ENCODE results near the gene LLCFC1. TPM values are rescaled to one million over a fixed set of nuclear protein-coding genes. Genes with fewer than 3 reads are reported as not detected.

The LLCFC1 gene
- total and polyA plus RNA-seq, 10 donors: 0.18 TPM; not detected in 9

GRCh38 chr7:142960955-142961512 is 21.8 kb downstream of the LLCFC1 start:
- intact Hi-C loops (cut with DNase I; ENCODE audit: low total_unique reads): no loop called here
- no peak for DNase-seq

GRCh38 chr7:142961595-142961972 is 22.3 kb downstream of the LLCFC1 start:
- DNase-seq: no peak
- intact Hi-C loops (cut with DNase I; ENCODE audit: low total_unique reads): no loop called here
- Histone ChIP-seq H3K27me3 (replicated peaks in 1 of 7) (peaks cover 0 to 24% (median 4%) of the 10 kb centered on the region in 7 donors), H3K36me3 (no peaks in the 10 kb centered on the region), H3K9me3 (no peaks in the 10 kb centered on the region), H3K4me3 (peak overlapping the region in 2 of 8 donors; percentile 1 to 8), H3K4me1 (no peaks in the 10 kb centered on the region), H3K27ac (no peak overlapping the region)
- 85 to 91% (median 88%) methylated on average over 4 of the region's 4 CpGs for WGBS, 5 donors
- TF ChIP-seq, protein P1, sequence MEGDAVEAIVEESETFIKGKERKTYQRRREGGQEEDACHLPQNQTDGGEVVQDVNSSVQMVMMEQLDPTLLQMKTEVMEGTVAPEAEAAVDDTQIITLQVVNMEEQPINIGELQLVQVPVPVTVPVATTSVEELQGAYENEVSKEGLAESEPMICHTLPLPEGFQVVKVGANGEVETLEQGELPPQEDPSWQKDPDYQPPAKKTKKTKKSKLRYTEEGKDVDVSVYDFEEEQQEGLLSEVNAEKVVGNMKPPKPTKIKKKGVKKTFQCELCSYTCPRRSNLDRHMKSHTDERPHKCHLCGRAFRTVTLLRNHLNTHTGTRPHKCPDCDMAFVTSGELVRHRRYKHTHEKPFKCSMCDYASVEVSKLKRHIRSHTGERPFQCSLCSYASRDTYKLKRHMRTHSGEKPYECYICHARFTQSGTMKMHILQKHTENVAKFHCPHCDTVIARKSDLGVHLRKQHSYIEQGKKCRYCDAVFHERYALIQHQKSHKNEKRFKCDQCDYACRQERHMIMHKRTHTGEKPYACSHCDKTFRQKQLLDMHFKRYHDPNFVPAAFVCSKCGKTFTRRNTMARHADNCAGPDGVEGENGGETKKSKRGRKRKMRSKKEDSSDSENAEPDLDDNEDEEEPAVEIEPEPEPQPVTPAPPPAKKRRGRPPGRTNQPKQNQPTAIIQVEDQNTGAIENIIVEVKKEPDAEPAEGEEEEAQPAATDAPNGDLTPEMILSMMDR (IDR thresholded peaks at IDR 0.05 in 8 of 11, conservative IDR thresholded peaks at IDR 0.05 in 3 of 11): no peak
- TF ChIP-seq POLR2A (IDR thresholded peaks at IDR 0.05) (no peak), POLR2AphosphoS5 (IDR thresholded peaks at IDR 0.05) (no peak)

More at GRCh38 chr7:142960955-142961512, 21.8 kb downstream of the LLCFC1 start:
- TF ChIP-seq, protein P1 (IDR thresholded peaks at IDR 0.05 in 8 of 11, conservative IDR thresholded peaks at IDR 0.05 in 3 of 11): peak in 3 of 11 experiments; percentile 13 to 21 (median 13)
- TF ChIP-seq POLR2A (IDR thresholded peaks at IDR 0.05): no peak
- TF ChIP-seq POLR2AphosphoS5 (IDR thresholded peaks at IDR 0.05): no peak
- no peak overlapping the region for H3K4me3 ChIP-seq
- H3K4me1 ChIP-seq: no peaks in the 10 kb centered on the region
- 78 to 90% (median 84%) methylated on average over 5 of the region's 5 CpGs for WGBS, 5 donors
- H3K27ac ChIP-seq: no peak overlapping the region
- no peaks in the 10 kb centered on the region for H3K36me3 ChIP-seq
- peaks cover 0 to 5% (median 2%) of the 10 kb centered on the region in 8 donors for H3K9me3 ChIP-seq
- peaks cover 0 to 24% (median 4%) of the 10 kb centered on the region in 7 donors for H3K27me3 ChIP-seq (replicated peaks in 1 of 7)

- Histone ChIP-seq H3K4me1 (no peaks in the 10 kb centered on the region), H3K27me3 (replicated peaks in 1 of 7) (peaks cover 0 to 24% (median 4%) of the 10 kb centered on the region in 7 donors), H3K9me3 (no peaks in the 10 kb centered on the region), H3K36me3 (no peaks in the 10 kb centered on the region), H3K27ac (peak within 1 kb of the TSS in 2 of 8 donors; percentile 4 to 37), H3K4me3 (peak within 1 kb of the TSS in 2 of 8 donors; percentile 1 to 8)
- intact Hi-C loops (cut with DNase I; ENCODE audit: low total_unique reads): no loop called here
- TF ChIP-seq POLR2A (IDR thresholded peaks at IDR 0.05): no peak
- TF ChIP-seq POLR2AphosphoS5 (IDR thresholded peaks at IDR 0.05): no peak
- TF ChIP-seq, protein P1 (IDR thresholded peaks at IDR 0.05 in 8 of 11, conservative IDR thresholded peaks at IDR 0.05 in 3 of 11): no peak
- DNase-seq: no peak
- WGBS, 5 donors: 70 to 80% (median 77%) methylated on average over 9 of the region's 9 CpGs
Observed at GRCh38 chr7:142961973-142962926, 23.0 kb downstream of the LLCFC1 start, which contains the start of gene KEL. TSS of gene KEL (minus strand) at chr7:142962363. CDS start at chr7:142962206, 157 bp downstream.

- no peak overlapping the region for H3K4me3 ChIP-seq
- H3K9me3 ChIP-seq: no peaks in the 10 kb centered on the region
- 73 to 85% (median 76%) methylated on average over 1 of the region's 1 CpG for WGBS, 5 donors
- H3K27me3 ChIP-seq (replicated peaks in 1 of 7): peaks cover 0 to 24% (median 4%) of the 10 kb centered on the region in 7 donors
- intact Hi-C loops (cut with DNase I; ENCODE audit: low total_unique reads): no loop called here
- TF ChIP-seq POLR2AphosphoS5 (IDR thresholded peaks at IDR 0.05) (no peak), POLR2A (IDR thresholded peaks at IDR 0.05) (no peak)
- TF ChIP-seq, protein P1 (IDR thresholded peaks at IDR 0.05 in 8 of 11, conservative IDR thresholded peaks at IDR 0.05 in 3 of 11): no peak
- H3K36me3 ChIP-seq: no peaks in the 10 kb centered on the region
- no peaks in the 10 kb centered on the region for H3K4me1 ChIP-seq
- H3K27ac ChIP-seq: no peak overlapping the region
- no peak for DNase-seq
Observed at GRCh38 chr7:142962991-142963390, 23.7 kb downstream of the LLCFC1 start.
